Amniotic epithelial cell (primary cell): ENCODE results near the gene CCNB1.
A peak's percentile ranks its signal among the peaks of the same experiment; 100 is the strongest.
"Not testable (repeated sequence)": the region's sequence is repeated elsewhere in the genome, so short reads cannot be mapped to it uniquely, and the experiment has no call there.

Experiments
- DNase-seq: peaks from one replicate; pipeline ENCODE4 v3.0.0-alpha.2; 2010; ENCODE audit warnings: low read depth

CCNB1 gene

GRCh38 chr5:69187342-69187741 lies 20.4 kb downstream of the CCNB1 start:
- no peak for DNase-seq

- no peak for DNase-seq
Observed at GRCh38 chr5:69188811-69189161, 21.8 kb downstream of the CCNB1 start.

GRCh38 chr5:69189162-69190086 lies 22.5 kb downstream of the CCNB1 start, which contains the start of gene CENPH:
Gene CENPH (plus strand): TSS chr5:69189583. CDS start chr5:69189635, 52 bp downstream.
- DNase-seq = peak; percentile 85

GRCh38 chr5:69202497-69202896 lies 35.5 kb downstream of the CCNB1 start:
- DNase-seq = no peak

- DNase-seq = peak; percentile 47
Observed at GRCh38 chr5:69206528-69207190, 39.7 kb downstream of the CCNB1 start.

- no peak for DNase-seq
Observed at GRCh38 chr5:69209602-69210001, 42.7 kb downstream of the CCNB1 start.

- no peak for DNase-seq
Observed at GRCh38 chr5:69211200-69211599, 44.2 kb downstream of the CCNB1 start.

- no peak for DNase-seq
Observed at GRCh38 chr5:69212022-69212421, 45.1 kb downstream of the CCNB1 start.

- DNase-seq = peak; percentile 72
Observed at GRCh38 chr5:69213513-69214215, 46.7 kb downstream of the CCNB1 start.

GRCh38 chr5:69217151-69217511 lies 50.2 kb downstream of the CCNB1 start:
- DNase-seq = no peak

- DNase-seq = peak; percentile 89
Observed at GRCh38 chr5:69217548-69218526, 50.9 kb downstream of the CCNB1 start.

GRCh38 chr5:69219939-69220338 lies 53.0 kb downstream of the CCNB1 start:
- no peak for DNase-seq

- DNase-seq = not testable (repeated sequence)
Observed at GRCh38 chr5:69220371-69220770, 53.4 kb downstream of the CCNB1 start.

GRCh38 chr5:69220833-69221232 lies 53.9 kb downstream of the CCNB1 start:
- not testable (repeated sequence) for DNase-seq

- no peak for DNase-seq
Observed at GRCh38 chr5:69224520-69224919, 57.6 kb downstream of the CCNB1 start.

GRCh38 chr5:69225860-69226259 lies 58.9 kb downstream of the CCNB1 start:
- no peak for DNase-seq
